Esophagus squamous epithelium (tissue), 5 donors: ENCODE results near the gene HOXA9. TPM values are rescaled to one million over a fixed set of nuclear protein-coding genes. Genes with fewer than 3 reads are reported as not detected.
A peak's percentile ranks its signal among the peaks of the same experiment; 100 is the strongest.

ENCODE experiments used
- DNase-seq: peaks from one replicate; lab custom pipeline; 2025; lab: John Stamatoyannopoulos, UW
- H3K27ac ChIP-seq, 4 donors: fragments of 200-600 bp; sonication (generic); one replicate each; pipeline ENCODE4 v1.5.1; 2016 to 2019; ENCODE audit warnings: mild to moderate bottlenecking in 1 of 4
- H3K27me3 ChIP-seq, 4 donors: fragments of 200-600 bp; sonication (generic); 1 replicate in 3 of 4; 2 replicates in 1 of 4; pipeline versions ENCODE4 v1.5.1 to v1.6.0; 2017 to 2021; ENCODE audit warnings: antibody characterized with exemption in 1 of 4
- H3K36me3 ChIP-seq, 3 donors: fragments of 200-600 bp; sonication (generic); one replicate each; pipeline ENCODE4 v1.5.1; 2016 to 2019
- H3K4me1 ChIP-seq, 3 donors: fragments of 200-600 bp; sonication (generic); one replicate each; pipeline ENCODE4 v1.5.1; 2017 to 2019
- H3K4me3 ChIP-seq, 4 donors: fragments of 200-600 bp; sonication (generic); 1 replicate in 3 of 4; 2 replicates in 1 of 4; pipeline ENCODE4 v1.5.1; 2016 to 2019; ENCODE audit warnings: mild to moderate bottlenecking in 2 of 4, moderate library complexity in 1 of 4
- H3K9me3 ChIP-seq, 3 donors: fragments of 200-600 bp; sonication (generic); one replicate each; pipeline ENCODE4 v1.5.1; 2016 to 2019
- POLR2A ChIP-seq, 4 donors: fragments of 450-650 bp; IDR thresholded peaks; one replicate each; pipeline ENCODE4 v1.6.1; 2017; ENCODE audit warnings: antibody characterized with exemption in 4 of 4, mild to moderate bottlenecking in 4 of 4, moderate library complexity in 3 of 4
- WGBS, 2 donors: methylation state at CpG; one replicate each; pipeline ENCODE4 v1.1.5; 2018; 5-methylcytosine and 5-hydroxymethylcytosine counted together
- intact Hi-C: fragments of 100-400 bp; cut with DNase I; formaldehyde crosslinking; loops from one replicate; pipeline ENCODE4 v1.15.0; 2022
- small RNA-seq, 4 donors: library from RNA; depleted of rRNA; stranded (forward); fragments of <200 nt; gene quantifications; one replicate each; pipeline ENCODE3, GENCODE V24; 2016
- total RNA-seq, 4 donors: library from RNA; depleted of rRNA; stranded (reverse); fragments of >200 nt; gene quantifications; one replicate each; pipeline ENCODE4 v1.1.0, GENCODE V29; 2016
- TF ChIP-seq, protein P1 (sequence below), 6 experiments: fragments of 450-650 bp in 4 of 6; fragments of 200-600 bp in 2 of 6; sonication (generic) in 2 of 6; IDR thresholded peaks; one replicate each; pipeline ENCODE4 v1.5.1; 2016 to 2019; ENCODE audit warnings: antibody characterized with exemption in 6 of 6, mild to moderate bottlenecking in 4 of 6, moderate library complexity in 4 of 6
- donor health status: DM: yes; HTN: yes; CAD: no.

HOXA9 gene
- total RNA-seq, 4 donors from 2014 or later: 0.57 to 1.1 TPM; not detected in 2

- no peaks in the 10 kb centered on the region for H3K9me3 ChIP-seq
- H3K36me3 ChIP-seq: no peaks in the 10 kb centered on the region
- TF ChIP-seq, protein P1, sequence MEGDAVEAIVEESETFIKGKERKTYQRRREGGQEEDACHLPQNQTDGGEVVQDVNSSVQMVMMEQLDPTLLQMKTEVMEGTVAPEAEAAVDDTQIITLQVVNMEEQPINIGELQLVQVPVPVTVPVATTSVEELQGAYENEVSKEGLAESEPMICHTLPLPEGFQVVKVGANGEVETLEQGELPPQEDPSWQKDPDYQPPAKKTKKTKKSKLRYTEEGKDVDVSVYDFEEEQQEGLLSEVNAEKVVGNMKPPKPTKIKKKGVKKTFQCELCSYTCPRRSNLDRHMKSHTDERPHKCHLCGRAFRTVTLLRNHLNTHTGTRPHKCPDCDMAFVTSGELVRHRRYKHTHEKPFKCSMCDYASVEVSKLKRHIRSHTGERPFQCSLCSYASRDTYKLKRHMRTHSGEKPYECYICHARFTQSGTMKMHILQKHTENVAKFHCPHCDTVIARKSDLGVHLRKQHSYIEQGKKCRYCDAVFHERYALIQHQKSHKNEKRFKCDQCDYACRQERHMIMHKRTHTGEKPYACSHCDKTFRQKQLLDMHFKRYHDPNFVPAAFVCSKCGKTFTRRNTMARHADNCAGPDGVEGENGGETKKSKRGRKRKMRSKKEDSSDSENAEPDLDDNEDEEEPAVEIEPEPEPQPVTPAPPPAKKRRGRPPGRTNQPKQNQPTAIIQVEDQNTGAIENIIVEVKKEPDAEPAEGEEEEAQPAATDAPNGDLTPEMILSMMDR (IDR thresholded peaks at IDR 0.05): no peak
- peak in 1 of 4 donors; percentile 21 for TF ChIP-seq POLR2A (IDR thresholded peaks at IDR 0.05)
- peaks cover 22 to 74% (median 48%) of the 10 kb centered on the region in 3 donors for H3K4me1 ChIP-seq
- no peaks in the 10 kb centered on the region for H3K27me3 ChIP-seq
- peak overlapping the region; percentile 70 to 91 (median 78) for H3K4me3 ChIP-seq
- 8 to 12% methylated on average over 7 of the region's 26 CpGs for WGBS, 2 donors
- intact Hi-C loops: no loop called here
- no peak for DNase-seq
- H3K27ac ChIP-seq: peak overlapping the region; percentile 96 to 99 (median 99)
Measured at GRCh38 chr7:27113991-27114769, 51.2 kb downstream of the HOXA9 start.

DNA sequence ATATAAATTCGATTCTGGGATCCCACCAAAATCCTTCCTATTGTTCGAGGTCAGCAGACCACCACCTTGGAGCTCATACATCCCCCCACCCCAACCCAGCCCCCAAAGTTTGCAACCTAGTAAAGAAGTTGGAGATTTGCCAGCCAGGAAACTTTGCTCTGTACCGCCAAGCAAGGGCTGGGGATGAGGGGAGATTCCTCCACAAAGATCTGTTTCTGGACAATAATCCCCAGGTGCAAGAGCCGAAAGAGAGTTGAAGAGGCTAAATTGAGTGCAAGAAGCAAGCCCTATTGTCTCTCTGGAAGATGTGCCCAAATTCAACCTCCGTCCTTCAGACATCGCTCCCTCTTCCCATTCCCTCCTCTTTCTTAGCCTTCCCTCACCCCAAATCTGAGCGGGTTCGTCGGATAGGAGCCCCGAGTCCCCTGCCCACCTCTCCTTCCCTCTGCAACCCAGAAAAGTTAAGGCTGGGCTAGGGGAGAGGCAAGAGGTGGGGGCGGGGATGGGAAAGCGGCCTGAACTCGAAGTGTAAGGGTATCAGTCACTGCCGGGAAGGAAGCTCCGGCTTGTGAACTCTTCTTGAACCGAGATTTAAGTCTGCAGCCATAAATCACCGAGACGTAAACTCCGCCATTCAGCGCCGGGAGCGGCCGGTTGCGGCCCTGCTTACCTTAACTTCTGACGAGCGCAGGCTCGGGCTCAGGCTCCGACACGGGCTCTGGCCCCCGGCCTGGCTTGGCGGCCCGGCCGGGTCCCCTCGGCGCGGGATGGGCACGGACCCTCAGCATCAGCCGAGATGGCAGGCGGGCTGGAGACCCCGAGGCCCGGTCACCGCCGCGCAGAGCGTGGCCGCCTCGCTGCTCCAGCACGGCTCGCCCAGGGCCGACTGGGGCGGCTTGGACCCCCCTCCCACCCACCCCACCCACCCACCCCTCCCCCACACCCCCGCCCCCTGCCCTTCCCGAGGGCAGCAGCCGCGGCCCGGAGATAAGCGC, 52.1 kb downstream of the HOXA9 start:
- peaks cover 20 to 74% (median 47%) of the 10 kb centered on the region in 3 donors for H3K4me1 ChIP-seq
- intact Hi-C loops: no loop called here
- no peaks in the 10 kb centered on the region for H3K27me3 ChIP-seq
- TF ChIP-seq POLR2A (IDR thresholded peaks at IDR 0.05): peak in 2 of 4 donors; percentile 67 to 75
- TF ChIP-seq, protein P1 (IDR thresholded peaks at IDR 0.05): no peak
- peak overlapping the region; percentile 70 to 91 (median 78) for H3K4me3 ChIP-seq
- 12 to 30% methylated on average over 12 to 19 of the region's 57 CpGs for WGBS, 2 donors
- H3K27ac ChIP-seq: peak overlapping the region; percentile 96 to 99 (median 99)
- H3K9me3 ChIP-seq: no peaks in the 10 kb centered on the region
- DNase-seq: no peak
- H3K36me3 ChIP-seq: no peaks in the 10 kb centered on the region

Small RNAs within 50 kb of the gene (small RNA-seq; reads per million reads assigned to genes)
- gene AC004080.5: 0 reads per million in 4 donors
- 0 reads per million in 4 donors for gene RF02140
- 0 reads per million in 4 donors for gene RF02141

Other genes starting within 250 kb of the HOXA9 start
- 1 to 10 TPM; 1.6 to 2.5 (median 2.2) TPM for gene HOXA1, start 69.5 kb downstream of the HOXA9 start, total RNA-seq
- gene HOXA2, start 62.9 kb downstream of the HOXA9 start, total RNA-seq: 1 to 10 TPM in 3 of 4 donors, under 1 TPM in 1; 0.27 to 3.6 (median 1.5) TPM
- gene HOXA4, start 34.8 kb downstream of the HOXA9 start, total RNA-seq: 1 to 10 TPM; 2.9 to 6.7 (median 4.1) TPM
- 1 to 10 TPM; 3.6 to 8.2 (median 6.8) TPM for gene HOXA5, start 21.9 kb downstream of the HOXA9 start, total RNA-seq
- 1 to 10 TPM in 1 of 4 donors, under 1 TPM in 1, not detected in 2; 0.26 to 1.3 TPM for gene HOXA6, start 17.8 kb downstream of the HOXA9 start, total RNA-seq
- 1 to 10 TPM; 3.6 to 8.7 (median 6.6) TPM for gene HOXA3, start 13.0 kb downstream of the HOXA9 start, total RNA-seq
- under 1 TPM; 0.23 to 0.76 (median 0.48) TPM for gene HOXA7, start 8.9 kb downstream of the HOXA9 start, total RNA-seq
- not detected for gene HOXA10, start 8.8 kb upstream of the HOXA9 start, total RNA-seq
- gene HOXA11, start 19.7 kb upstream of the HOXA9 start, total RNA-seq: not detected
- not detected for gene HOXA13, start 34.6 kb upstream of the HOXA9 start, total RNA-seq
- not detected for gene EVX1, start 77.3 kb upstream of the HOXA9 start, total RNA-seq